Measurements from ENCODE around the gene MRPS9. TPM values are rescaled to one million over a fixed set of nuclear protein-coding genes. Genes with fewer than 3 reads are reported as not detected.

The MRPS9 gene
- total and polyA plus RNA-seq, 12 donors: 24.1 to 76.3 (median 40.4) TPM

DNA sequence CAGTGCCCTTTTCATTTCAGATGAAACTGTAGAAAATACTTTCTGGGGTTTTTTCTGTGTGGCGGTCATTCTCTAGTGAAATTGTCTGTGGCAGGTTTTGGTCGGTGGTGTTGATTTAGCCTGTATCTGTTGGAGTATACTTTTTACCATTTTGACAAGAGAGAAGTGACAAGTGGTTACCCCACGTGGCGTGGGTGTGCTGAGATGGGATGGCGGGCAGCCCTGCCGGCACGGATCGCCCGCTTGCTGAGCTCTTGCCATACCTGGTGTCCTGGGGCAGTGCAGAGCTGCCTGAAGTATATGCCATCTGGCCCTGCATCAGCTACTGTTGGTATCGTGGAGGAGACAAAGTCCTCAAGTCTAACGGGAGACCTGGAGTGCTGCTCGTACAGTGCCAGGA lies 64.1 kb downstream of the MRPS9 start:
- Histone ChIP-seq H3K4me1 (replicated peaks in 1 of 2) (no peaks in the 10 kb centered on the region), H3K27ac (no peak overlapping the region), H3K27me3 (no peaks in the 10 kb centered on the region), H3K9me3 (replicated peaks in 1 of 3) (no peaks in the 10 kb centered on the region), H3K4me3 (no peak overlapping the region), H3K36me3 (replicated peaks in 1 of 2) (peaks cover 0 to 35% of the 10 kb centered on the region in 2 donors)
- no peak for DNase-seq
- WGBS, 4 donors: 91 to 95% (median 95%) methylated on average over 12 of the region's 12 CpGs
- TF ChIP-seq, protein P1, sequence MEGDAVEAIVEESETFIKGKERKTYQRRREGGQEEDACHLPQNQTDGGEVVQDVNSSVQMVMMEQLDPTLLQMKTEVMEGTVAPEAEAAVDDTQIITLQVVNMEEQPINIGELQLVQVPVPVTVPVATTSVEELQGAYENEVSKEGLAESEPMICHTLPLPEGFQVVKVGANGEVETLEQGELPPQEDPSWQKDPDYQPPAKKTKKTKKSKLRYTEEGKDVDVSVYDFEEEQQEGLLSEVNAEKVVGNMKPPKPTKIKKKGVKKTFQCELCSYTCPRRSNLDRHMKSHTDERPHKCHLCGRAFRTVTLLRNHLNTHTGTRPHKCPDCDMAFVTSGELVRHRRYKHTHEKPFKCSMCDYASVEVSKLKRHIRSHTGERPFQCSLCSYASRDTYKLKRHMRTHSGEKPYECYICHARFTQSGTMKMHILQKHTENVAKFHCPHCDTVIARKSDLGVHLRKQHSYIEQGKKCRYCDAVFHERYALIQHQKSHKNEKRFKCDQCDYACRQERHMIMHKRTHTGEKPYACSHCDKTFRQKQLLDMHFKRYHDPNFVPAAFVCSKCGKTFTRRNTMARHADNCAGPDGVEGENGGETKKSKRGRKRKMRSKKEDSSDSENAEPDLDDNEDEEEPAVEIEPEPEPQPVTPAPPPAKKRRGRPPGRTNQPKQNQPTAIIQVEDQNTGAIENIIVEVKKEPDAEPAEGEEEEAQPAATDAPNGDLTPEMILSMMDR (IDR thresholded peaks at IDR 0.05): no peak
- TF ChIP-seq POLR2A (IDR thresholded peaks at IDR 0.05): no peak
- intact Hi-C loops (cut with DNase I): no loop called here

DNA sequence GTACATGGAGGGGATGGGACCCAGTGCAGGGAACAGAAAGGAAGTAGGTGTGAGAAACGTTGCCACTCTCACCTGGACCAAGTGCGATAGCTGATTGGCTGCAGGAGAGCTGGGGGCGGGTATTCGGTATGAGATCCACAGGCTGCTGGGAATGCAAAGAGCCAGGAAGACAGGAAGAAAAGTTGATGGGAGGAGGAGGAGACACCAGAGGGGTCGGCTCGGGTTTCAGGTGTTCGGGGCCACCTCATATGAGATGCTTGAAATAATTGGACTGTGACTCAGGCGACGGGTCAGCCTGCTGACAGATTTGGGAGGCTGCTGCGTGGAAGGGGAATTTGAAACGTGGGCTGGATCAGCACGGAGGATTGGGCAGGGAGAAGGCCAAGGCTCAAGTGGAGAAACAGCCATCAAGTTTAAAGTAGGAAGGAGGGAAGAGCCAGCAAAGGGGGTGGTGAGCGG lies 65.1 kb downstream of the MRPS9 start:
- Histone ChIP-seq H3K36me3 (replicated peaks in 1 of 2) (peaks cover 0 to 28% of the 10 kb centered on the region in 2 donors), H3K9me3 (replicated peaks in 1 of 3) (no peaks in the 10 kb centered on the region), H3K4me1 (replicated peaks in 1 of 2) (no peaks in the 10 kb centered on the region), H3K27ac (no peak overlapping the region), H3K4me3 (no peak overlapping the region), H3K27me3 (no peaks in the 10 kb centered on the region)
- no peak for TF ChIP-seq POLR2A (IDR thresholded peaks at IDR 0.05)
- TF ChIP-seq, protein P1 (IDR thresholded peaks at IDR 0.05): no peak
- intact Hi-C loops (cut with DNase I): no loop called here
- 64 to 76% (median 70%) methylated on average over 13 of the region's 13 CpGs for WGBS, 4 donors
- no peak for DNase-seq

DNA sequence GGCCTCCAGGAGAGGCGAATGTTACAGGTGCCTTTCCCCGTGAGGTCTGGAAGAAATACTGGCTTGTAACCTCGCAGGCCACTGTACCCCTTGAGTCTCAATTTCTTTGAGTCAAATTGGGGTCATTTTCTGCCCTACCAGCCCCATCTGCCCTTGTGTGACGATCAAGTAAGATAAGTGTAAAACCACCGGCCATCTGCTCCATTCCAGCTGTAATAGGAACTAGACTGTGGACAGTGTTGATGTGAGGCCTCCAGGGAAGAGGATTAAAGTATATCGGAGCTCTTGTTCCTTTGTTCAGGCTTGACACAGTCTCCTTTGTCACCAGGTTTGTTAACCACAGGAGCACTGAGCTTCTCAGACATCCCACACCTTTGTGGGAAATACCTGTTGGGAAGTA lies 65.6 kb downstream of the MRPS9 start:
- H3K9me3 ChIP-seq (replicated peaks in 1 of 3): no peaks in the 10 kb centered on the region
- no peak overlapping the region for H3K27ac ChIP-seq
- H3K36me3 ChIP-seq (replicated peaks in 1 of 2): peaks cover 0 to 23% of the 10 kb centered on the region in 2 donors
- WGBS, 4 donors: 88 to 93% (median 89%) methylated on average over 6 of the region's 6 CpGs
- TF ChIP-seq, protein P1 (IDR thresholded peaks at IDR 0.05): no peak
- TF ChIP-seq POLR2A (IDR thresholded peaks at IDR 0.05): no peak
- no peak for DNase-seq
- no peaks in the 10 kb centered on the region for H3K4me1 ChIP-seq (replicated peaks in 1 of 2)
- intact Hi-C loops (cut with DNase I): no loop called here
- H3K4me3 ChIP-seq: no peak overlapping the region
- no peaks in the 10 kb centered on the region for H3K27me3 ChIP-seq

DNA sequence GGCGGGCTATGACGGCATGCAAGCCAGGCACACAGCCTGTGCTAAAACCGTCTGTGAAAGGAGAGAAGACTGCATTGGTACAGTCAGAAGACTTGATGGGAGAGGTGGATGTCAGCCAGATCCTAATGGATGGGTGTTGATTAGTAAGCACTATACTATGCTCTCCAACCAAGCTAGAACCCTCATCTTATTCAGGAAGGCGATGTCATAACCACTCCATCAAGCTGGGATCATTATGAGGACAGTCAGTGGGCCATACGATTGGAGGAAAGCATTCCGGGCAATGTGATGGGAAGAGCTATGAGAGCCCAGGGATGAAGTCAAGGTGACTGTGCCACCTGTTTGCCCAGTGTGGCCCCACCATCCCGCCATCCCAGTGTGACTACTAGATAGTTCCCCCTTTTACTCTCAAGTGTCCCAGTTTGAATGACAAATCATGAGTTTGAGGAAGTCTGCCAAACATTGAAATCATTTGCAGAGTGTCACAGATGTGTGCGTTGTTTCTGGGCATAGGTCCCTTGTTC lies 66.4 kb downstream of the MRPS9 start:
- Histone ChIP-seq H3K27me3 (no peaks in the 10 kb centered on the region), H3K9me3 (replicated peaks in 1 of 3) (no peaks in the 10 kb centered on the region), H3K27ac (no peak overlapping the region), H3K4me1 (replicated peaks in 1 of 2) (no peaks in the 10 kb centered on the region), H3K4me3 (no peak overlapping the region), H3K36me3 (replicated peaks in 1 of 2) (peaks cover 0 to 16% of the 10 kb centered on the region in 2 donors)
- 91 to 98% (median 94%) methylated on average over 8 of the region's 8 CpGs for WGBS, 4 donors
- intact Hi-C loops (cut with DNase I): no loop called here
- TF ChIP-seq, protein P1 (IDR thresholded peaks at IDR 0.05): no peak
- TF ChIP-seq POLR2A (IDR thresholded peaks at IDR 0.05): no peak
- no peak for DNase-seq
